Hematopoietic multipotent progenitor cell treated with erythropoietin and hydrocortisone succinate and interleukin-3 and kit ligand, for 6 days (in vitro differentiated cells): Measurements from ENCODE around the gene PTPN4.

Source experiments
- DNase-seq: peaks from one replicate; pipeline ENCODE4 v3.0.0-alpha.2; 2015

The PTPN4 gene

DNA sequence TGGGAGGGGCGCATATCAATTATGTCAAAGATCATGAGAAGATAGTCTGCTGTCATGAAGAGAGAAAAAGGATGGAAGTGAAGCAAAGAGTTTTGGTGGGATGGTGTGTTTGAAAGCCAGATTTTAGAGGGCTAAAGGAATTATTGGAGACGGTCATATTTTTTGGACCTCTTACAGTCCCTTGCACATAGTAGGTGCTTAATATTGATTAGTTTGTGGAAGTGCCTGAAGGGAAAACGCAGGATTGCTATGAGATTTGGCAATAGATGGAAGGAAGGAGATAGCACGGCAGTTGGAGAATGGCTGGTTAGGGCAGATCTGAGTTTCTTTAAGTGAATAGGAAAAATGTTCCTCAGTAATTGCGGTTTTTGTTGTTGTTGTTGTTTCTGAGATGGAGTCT lies 269.1 kb downstream of the PTPN4 start:
- no peak for DNase-seq

GRCh38 chr2:120029672-120030640 lies 270.2 kb downstream of the PTPN4 start:
- DNase-seq = no peak

DNA sequence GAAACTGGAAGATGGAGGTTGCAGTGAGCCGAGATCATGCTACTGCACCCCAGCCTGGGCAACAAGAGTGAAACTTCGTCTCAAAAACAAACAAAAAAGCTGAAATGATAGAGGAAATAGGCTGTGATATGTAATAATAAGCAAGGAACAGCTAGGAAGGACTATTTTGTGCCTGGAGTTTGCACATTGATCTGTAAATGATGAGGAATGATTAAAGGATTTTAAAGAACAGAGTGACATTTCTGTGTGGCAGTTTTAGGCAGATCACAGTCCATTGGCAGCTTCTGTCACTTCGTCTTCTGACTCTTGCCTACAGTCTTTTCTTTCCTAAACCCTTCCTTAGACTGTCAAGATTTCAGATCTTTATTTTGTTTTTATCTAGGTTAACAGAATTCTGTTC lies 272.6 kb downstream of the PTPN4 start:
- DNase-seq = no peak
